NCI-H526 (cell line): ENCODE measurements around the gene C4orf50.
"Not testable (repeated sequence)": the region's sequence is repeated elsewhere in the genome, so short reads cannot be mapped to it uniquely, and the experiment has no call there.

Source experiments
- DNase-seq, 2 experiments: peaks; one replicate each; lab custom pipeline; 2025; lab: John Stamatoyannopoulos, UW

Gene C4orf50

DNA sequence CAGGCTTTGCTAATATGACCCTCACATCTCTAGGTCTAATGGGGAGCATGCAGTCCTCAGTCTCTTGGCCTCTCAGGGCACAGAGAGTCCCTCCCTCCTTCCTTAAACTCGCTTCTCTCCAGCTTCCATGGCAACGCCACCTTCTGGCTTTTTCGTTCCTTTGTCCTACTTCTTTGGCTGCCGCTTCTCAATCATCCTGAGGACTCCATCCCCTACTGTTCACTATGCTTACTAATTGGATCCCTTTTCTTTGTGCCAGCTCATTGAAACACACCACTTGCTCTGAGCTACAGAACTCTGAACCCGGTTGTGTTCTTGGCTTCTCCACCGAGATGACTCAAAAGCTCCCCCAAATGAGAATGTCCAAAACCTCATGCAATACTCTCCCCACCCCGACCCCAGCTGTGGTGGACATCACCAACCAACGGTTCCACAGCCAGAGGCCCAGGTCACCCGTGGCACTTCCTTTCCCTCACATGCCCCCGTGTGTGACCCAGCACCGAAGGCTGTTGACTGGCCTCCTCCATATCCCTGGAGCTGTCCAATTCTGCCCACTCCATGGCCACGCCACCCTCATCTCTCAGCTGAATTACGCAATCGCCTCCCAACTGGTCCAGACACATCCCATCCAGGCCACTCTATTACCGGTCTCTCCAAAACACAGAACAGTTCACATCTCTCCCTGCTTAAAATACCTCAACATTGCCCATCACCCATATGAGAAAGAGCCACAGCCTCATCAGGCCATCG is 160.0 kb downstream of the C4orf50 start:
- no peak for DNase-seq

- no peak for DNase-seq
Measured at GRCh38 chr4:5857199-5857598, 161.0 kb downstream of the C4orf50 start.

DNA sequence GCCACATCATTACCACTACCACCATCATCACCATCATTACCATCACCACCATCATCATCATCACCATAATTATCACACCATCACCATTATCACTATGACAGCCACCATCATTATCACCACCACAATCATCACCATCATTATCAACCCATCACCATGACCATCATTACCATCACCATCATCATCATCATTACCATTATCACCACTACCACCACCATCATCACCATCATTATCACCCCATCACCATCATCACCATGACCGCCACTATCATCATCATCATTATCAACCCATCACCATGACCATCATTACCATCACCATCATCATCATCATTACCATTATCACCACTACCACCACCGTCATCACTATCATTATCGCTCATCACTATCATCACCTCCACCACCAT is 161.9 kb downstream of the C4orf50 start:
- not testable (repeated sequence) for DNase-seq

DNA sequence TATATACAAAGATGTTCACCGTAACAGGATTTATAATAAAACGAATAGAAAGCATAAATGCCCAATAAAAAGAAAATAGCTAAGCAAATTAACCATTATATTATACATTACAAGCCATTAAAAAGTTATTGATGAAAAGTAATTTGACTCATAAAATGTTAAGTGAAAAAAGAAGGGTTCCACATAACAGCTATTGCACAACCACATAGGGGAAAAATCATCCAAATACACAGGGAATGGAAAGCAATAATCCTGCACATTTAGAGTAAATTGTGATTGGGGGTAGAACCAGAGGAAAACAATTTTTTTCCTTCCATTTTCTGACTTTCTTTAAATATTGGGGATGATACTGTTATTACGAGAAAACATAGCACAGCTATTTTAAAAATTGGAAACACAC is 163.3 kb downstream of the C4orf50 start:
- no peak for DNase-seq

DNA sequence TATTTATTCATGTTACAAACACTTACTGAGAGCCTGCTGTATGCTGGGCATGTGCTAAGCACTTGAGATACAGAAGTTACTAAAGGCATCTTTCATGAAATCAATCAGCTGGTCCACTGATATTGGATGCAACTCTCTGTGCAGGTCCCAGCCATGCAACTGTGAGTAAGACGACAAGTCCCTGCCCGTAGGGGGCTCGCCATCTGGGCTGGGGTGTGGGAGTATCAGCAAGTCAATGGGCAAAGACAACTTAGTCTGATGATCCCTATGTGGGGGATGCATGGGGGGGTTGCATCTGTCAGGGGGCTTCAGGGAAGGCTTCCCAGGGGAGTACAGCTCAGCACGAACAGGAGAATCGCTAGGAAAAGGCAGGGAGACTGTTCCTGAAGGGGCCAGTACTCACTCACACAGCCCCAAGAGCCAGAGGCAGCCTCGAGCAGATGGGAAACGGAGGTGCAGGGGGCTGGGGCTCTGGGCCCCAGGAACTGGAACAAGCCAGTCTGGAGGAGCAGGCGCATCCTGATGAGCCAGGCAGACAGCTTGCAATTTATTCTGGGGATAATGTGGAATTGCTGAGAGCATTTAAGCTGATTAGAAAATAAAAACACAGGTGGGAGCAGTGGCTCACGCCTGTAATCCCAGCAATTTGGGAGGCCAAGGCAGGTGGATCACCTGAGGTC is 165.6 kb downstream of the C4orf50 start:
- DNase-seq = no peak

DNA sequence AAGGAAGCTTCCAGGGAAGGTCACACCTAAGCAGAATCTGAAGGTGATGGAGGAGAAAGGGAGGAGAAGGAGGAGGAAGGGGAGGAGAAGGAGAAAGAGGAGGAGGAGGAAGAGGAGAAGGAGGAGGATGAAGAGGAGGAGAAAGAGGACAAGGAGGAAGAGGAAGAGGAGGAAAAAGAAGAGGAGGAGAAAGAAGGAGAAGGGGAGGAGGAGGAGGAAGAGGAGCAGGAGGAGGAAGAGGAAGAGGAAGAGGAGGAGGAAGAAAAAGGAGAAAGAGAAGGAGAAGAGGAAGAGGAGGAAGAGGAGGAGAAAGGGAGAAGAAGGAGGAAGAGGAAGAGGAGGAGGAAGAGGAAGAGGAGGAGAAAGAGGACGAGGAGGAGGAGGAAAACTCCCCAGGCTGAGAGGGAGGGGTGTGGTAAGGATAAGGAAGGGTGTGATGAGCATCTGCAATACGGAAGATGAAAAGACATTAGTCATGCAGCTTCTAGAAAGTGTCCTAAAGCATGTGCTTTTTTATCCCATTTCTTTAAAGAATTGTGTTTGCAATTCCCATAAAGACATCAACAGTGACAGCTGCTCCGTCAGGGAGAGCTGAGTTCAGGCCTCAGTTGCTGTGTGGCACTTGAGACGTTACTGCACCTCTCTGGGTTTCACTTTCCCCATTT is 166.5 kb downstream of the C4orf50 start:
- DNase-seq = no peak
